OCI-LY3 (cell line): ENCODE results near the gene RESP18.

Experiments
- EZH2phosphoT487 ChIP-seq: fragments of 200-600 bp; shearing (Covaris generic); IDR thresholded peaks from 2 replicates; pipeline ENCODE4 v1.6.1; 2018; ENCODE audit warnings: antibody characterized with exemption, mixed run types, low read depth
- TF ChIP-seq, protein P1 (sequence below): fragments of 200-600, 300-600 bp; sonication (generic); IDR thresholded peaks from 2 replicates; pipeline ENCODE4 v1.5.1; 2014; ENCODE audit warnings: antibody characterized with exemption, low read length, low read depth

DNA sequence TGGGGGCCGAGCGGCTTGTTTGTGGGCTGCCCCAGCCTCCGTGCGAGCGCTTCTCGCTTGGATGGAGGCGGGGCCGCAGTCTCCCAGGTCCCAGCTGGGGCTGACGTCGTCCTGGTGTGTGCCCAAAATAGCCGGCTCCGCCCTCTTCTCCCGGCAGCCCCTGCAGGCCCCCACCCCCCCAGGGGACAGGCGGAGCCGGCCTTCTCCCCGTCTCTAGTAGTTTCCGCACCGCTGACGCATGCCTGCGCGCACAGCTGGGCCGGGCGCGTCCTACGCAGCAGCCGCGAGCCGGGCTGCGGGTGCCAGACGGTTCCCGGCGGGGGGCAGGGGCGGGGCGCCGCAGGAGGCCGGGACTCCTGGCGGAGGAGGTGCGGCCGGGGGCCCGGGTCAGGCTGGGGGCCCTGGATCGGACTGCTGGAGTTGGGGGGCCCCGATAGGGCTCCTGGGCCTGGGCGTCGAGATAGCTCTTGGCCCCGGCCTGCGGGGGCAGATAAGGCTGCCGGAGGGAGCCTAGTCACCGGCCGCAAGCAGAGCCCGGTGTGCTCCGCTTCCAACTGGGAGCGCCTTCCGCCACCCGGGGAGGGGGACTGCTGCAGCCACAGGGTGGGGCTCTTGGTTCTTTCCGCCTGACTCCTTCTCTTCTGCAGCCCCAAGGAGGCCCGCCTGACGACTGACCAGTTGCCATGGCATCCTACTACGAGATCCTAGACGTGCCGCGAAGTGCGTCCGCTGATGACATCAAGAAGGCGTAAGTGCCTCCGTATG is 53.2 kb downstream of the RESP18 start, which contains the start of gene DNAJB2:
- TF ChIP-seq, protein P1, sequence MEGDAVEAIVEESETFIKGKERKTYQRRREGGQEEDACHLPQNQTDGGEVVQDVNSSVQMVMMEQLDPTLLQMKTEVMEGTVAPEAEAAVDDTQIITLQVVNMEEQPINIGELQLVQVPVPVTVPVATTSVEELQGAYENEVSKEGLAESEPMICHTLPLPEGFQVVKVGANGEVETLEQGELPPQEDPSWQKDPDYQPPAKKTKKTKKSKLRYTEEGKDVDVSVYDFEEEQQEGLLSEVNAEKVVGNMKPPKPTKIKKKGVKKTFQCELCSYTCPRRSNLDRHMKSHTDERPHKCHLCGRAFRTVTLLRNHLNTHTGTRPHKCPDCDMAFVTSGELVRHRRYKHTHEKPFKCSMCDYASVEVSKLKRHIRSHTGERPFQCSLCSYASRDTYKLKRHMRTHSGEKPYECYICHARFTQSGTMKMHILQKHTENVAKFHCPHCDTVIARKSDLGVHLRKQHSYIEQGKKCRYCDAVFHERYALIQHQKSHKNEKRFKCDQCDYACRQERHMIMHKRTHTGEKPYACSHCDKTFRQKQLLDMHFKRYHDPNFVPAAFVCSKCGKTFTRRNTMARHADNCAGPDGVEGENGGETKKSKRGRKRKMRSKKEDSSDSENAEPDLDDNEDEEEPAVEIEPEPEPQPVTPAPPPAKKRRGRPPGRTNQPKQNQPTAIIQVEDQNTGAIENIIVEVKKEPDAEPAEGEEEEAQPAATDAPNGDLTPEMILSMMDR: no peak
- no peak for TF ChIP-seq EZH2phosphoT487
